Measurements from ENCODE around the gene RUBCNL.

DNA sequence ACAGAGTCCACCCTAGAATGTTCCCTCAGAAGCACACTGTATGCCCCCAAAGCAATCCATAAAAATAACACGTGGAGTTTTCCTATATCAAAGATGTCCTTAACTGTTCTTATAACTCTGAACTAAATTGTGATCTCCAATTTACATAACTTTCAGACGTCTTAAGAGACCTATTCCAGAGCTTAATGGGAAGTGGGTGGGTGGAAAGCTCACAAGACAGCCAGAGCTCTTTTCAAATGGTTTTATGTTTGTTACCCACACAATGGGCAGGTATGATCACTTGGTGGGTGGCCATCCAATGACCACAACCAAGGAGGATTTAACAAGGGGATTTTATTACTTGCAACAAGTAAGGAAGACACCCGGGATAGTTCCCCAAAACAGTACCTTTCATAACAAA lies 93.6 kb downstream of the RUBCNL start:
- TF ChIP-seq, protein P1, sequence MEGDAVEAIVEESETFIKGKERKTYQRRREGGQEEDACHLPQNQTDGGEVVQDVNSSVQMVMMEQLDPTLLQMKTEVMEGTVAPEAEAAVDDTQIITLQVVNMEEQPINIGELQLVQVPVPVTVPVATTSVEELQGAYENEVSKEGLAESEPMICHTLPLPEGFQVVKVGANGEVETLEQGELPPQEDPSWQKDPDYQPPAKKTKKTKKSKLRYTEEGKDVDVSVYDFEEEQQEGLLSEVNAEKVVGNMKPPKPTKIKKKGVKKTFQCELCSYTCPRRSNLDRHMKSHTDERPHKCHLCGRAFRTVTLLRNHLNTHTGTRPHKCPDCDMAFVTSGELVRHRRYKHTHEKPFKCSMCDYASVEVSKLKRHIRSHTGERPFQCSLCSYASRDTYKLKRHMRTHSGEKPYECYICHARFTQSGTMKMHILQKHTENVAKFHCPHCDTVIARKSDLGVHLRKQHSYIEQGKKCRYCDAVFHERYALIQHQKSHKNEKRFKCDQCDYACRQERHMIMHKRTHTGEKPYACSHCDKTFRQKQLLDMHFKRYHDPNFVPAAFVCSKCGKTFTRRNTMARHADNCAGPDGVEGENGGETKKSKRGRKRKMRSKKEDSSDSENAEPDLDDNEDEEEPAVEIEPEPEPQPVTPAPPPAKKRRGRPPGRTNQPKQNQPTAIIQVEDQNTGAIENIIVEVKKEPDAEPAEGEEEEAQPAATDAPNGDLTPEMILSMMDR (conservative IDR thresholded peaks at IDR 0.05) = no peak
- TF ChIP-seq ZFX (IDR thresholded peaks at IDR 0.05) = no peak
